Thoracic aorta (tissue), 2 donors: ENCODE data around the gene CHCHD6. TPM values are rescaled to one million over a fixed set of nuclear protein-coding genes. Genes with fewer than 3 reads are reported as not detected.

Experiments
- ATAC-seq: fragments of 150-250 bp; one replicate; pipeline ENCODE4 v1.8.0; 2017; ENCODE audit warnings: low read depth; ENCODE audit not compliant: insufficient number of reproducible peaks, low FRiP score
- DNase-seq: peaks from one replicate; pipeline ENCODE4 v3.0.0-alpha.2; 2020; ENCODE audit warnings: low spot score
- H3K27ac ChIP-seq, 2 donors: fragments of 200-600 bp; sonication (generic); 1 replicate in 1 of 2; 2 replicates in 1 of 2; pipeline ENCODE4 v1.5.1; 2016; ENCODE audit warnings: mild to moderate bottlenecking in 2 of 2, moderate library complexity in 2 of 2
- H3K27me3 ChIP-seq: fragments of 200-600 bp; sonication (generic); replicated peaks from 2 replicates; pipeline ENCODE4 v1.6.0; 2016; ENCODE audit warnings: mild to moderate bottlenecking; ENCODE audit not compliant: insufficient read depth
- H3K36me3 ChIP-seq: fragments of 200-600 bp; sonication (generic); one replicate; pipeline ENCODE4 v1.5.1; 2016
- H3K4me1 ChIP-seq, 2 donors: fragments of 200-600 bp; sonication (generic); 1 replicate in 1 of 2; 2 replicates in 1 of 2; pipeline versions ENCODE4 v1.5.1 to v1.6.0; 2016; ENCODE audit warnings: low read depth in 2 of 2, mild to moderate bottlenecking in 1 of 2; ENCODE audit not compliant: control insufficient read depth in 1 of 2
- H3K4me3 ChIP-seq: fragments of 200-600 bp; sonication (generic); 2 replicates; pipeline ENCODE4 v1.5.1; 2016; ENCODE audit warnings: mild to moderate bottlenecking
- H3K9me3 ChIP-seq: fragments of 200-600 bp; sonication (generic); 2 replicates; pipeline ENCODE4 v1.5.1; 2016
- total RNA-seq, 2 donors: library from RNA; depleted of rRNA; stranded (reverse); fragments of >200 nt; gene quantifications; one replicate each; pipeline versions ENCODE4 v1.1.0 to v1.2.3, GENCODE V29; 2016
- TF ChIP-seq, protein P1 (sequence below): fragments of 200-600 bp; sonication (generic); IDR thresholded peaks from one replicate; pipeline ENCODE4 v1.5.1; 2019; ENCODE audit warnings: antibody characterized with exemption

Gene CHCHD6
- total RNA-seq, 2 donors from 2014 or later = 12.5 to 17.1 TPM

- no peaks in the 10 kb centered on the region for H3K9me3 ChIP-seq
- no peak overlapping the region for H3K27ac ChIP-seq
- H3K36me3 ChIP-seq = no peaks in the 10 kb centered on the region
- no peaks in the 10 kb centered on the region for H3K27me3 ChIP-seq
- no peak overlapping the region for H3K4me3 ChIP-seq
- no peak for ATAC-seq
- TF ChIP-seq, protein P1, sequence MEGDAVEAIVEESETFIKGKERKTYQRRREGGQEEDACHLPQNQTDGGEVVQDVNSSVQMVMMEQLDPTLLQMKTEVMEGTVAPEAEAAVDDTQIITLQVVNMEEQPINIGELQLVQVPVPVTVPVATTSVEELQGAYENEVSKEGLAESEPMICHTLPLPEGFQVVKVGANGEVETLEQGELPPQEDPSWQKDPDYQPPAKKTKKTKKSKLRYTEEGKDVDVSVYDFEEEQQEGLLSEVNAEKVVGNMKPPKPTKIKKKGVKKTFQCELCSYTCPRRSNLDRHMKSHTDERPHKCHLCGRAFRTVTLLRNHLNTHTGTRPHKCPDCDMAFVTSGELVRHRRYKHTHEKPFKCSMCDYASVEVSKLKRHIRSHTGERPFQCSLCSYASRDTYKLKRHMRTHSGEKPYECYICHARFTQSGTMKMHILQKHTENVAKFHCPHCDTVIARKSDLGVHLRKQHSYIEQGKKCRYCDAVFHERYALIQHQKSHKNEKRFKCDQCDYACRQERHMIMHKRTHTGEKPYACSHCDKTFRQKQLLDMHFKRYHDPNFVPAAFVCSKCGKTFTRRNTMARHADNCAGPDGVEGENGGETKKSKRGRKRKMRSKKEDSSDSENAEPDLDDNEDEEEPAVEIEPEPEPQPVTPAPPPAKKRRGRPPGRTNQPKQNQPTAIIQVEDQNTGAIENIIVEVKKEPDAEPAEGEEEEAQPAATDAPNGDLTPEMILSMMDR = no peak
- no peak for DNase-seq
- H3K4me1 ChIP-seq = peaks cover 12 to 24% of the 10 kb centered on the region in 2 donors
Observed at GRCh38 chr3:126980266-126980811, 276.3 kb downstream of the CHCHD6 start.

GRCh38 chr3:126982126-126982470 lies 278.1 kb downstream of the CHCHD6 start:
- Histone ChIP-seq H3K4me1 (peaks cover 25 to 42% of the 10 kb centered on the region in 2 donors), H3K27me3 (no peaks in the 10 kb centered on the region), H3K36me3 (no peaks in the 10 kb centered on the region), H3K4me3 (peak overlapping the region; percentile 74), H3K27ac (peak overlapping the region in 1 of 2 donors; percentile 49), H3K9me3 (no peaks in the 10 kb centered on the region)
- DNase-seq (no peak), ATAC-seq (no peak)
- TF ChIP-seq, protein P1 = no peak

DNA sequence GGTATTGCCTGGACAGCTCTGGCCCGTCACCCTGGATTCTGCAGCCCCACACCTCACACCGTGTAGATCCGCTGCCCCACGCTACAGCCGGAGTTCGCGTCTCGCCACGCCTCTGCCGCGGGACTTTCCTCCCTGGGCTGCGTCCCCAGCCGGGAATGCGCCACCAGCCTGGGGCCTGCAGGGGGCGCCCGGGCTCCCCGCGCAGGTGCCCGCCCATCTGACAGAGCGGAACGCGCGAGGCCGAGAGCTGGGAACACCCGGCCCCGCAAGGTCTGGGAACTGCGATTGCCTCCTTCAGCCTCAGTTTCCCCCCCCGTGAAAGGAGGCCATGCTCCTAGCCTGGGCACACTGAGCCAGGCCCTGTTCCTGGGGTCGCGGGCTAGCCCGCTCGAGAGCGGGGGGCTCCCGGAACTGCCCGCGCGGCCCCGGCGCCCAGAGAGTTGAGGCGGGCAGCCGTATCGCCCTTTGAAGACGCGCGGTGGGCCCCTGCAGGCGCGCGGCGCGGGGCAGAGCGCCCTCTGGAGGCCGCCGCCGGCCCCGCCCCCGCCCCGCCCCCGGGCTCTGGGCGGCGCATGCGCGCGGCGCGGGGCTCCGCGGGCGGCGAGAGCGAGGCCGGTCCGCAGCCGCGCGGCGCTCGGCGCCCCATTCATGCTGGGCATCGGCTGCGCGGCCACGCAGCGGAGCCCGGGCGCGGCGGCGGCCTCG lies 278.6 kb downstream of the CHCHD6 start, which contains the start of gene PLXNA1:
Gene PLXNA1, plus strand, starts transcription at position 645 of the 705 bp plus-strand sequence. CDS start 5,479 bp downstream, outside the sequence.
- no peaks in the 10 kb centered on the region for H3K9me3 ChIP-seq
- peaks cover 30 to 47% of the 10 kb centered on the region in 2 donors for H3K4me1 ChIP-seq
- DNase-seq (peak; percentile 30), ATAC-seq (peak; percentile 74)
- peak within 1 kb of the TSS; percentile 97 for H3K4me3 ChIP-seq
- TF ChIP-seq, protein P1 = peak; percentile 95
- peak within 1 kb of the TSS; percentile 61 to 76 for H3K27ac ChIP-seq
- no peaks in the 10 kb centered on the region for H3K27me3 ChIP-seq
- H3K36me3 ChIP-seq = no peaks in the 10 kb centered on the region

GRCh38 chr3:126983276-126983652 lies 279.2 kb downstream of the CHCHD6 start:
- Histone ChIP-seq H3K4me1 (peaks cover 30 to 54% of the 10 kb centered on the region in 2 donors), H3K9me3 (no peaks in the 10 kb centered on the region), H3K27me3 (no peaks in the 10 kb centered on the region), H3K27ac (no peak overlapping the region), H3K36me3 (no peaks in the 10 kb centered on the region), H3K4me3 (peak overlapping the region; percentile 97)
- DNase-seq = no peak
- TF ChIP-seq, protein P1 = no peak
- ATAC-seq = no peak

DNA sequence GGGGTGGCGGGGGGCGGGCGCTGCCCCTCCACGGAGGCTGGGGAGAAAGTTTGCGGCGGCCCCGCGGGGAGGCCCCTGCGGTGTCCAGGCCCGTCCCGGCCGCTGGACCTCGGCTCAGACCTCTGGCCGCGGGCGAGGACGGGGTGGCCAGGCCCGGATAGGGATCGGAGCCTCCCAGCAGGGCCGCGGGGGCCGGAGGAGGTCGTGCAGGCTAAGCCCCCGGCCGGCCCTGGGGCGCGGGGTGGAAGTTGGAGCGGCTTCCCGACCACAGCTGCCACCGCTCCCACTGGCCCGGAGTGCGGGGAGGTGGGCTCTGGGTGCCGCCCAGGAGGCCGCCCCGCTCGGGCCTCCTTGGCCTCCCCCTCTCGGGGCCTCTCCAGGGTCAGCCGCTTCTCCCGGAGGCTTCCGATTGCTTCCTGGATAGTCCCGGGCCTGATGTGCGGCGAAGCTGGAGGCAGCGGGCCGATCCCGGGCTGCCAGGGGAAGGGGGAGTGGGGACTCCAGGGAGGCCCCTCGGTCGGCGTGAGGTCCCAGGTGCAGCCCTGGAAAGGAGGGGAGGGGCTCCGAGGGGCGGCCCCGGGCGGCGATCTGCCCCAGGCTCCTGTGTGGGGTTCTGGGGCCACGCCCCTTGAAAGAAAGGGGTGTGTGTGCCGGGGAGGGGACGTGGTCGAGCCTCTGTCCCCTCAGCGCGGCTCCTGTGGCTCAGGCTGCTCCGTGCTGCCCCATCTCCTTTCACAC lies 279.8 kb downstream of the CHCHD6 start:
- ATAC-seq = no peak
- Histone ChIP-seq H3K4me1 (peaks cover 30 to 56% of the 10 kb centered on the region in 2 donors), H3K9me3 (no peaks in the 10 kb centered on the region), H3K27me3 (no peaks in the 10 kb centered on the region), H3K4me3 (peak overlapping the region; percentile 97), H3K27ac (peak overlapping the region; percentile 53 to 76), H3K36me3 (peaks cover under 1% of the 10 kb centered on the region)
- TF ChIP-seq, protein P1 = no peak
- DNase-seq = no peak
